MM.1S (cell line): ENCODE data around the gene RAB3B.
"Not testable (repeated sequence)": the region's sequence is repeated elsewhere in the genome, so short reads cannot be mapped to it uniquely, and the experiment has no call there.

Experiments
- DNase-seq: peaks from one replicate; pipeline ENCODE4 v3.0.0-alpha.2; 2015
- H2AFZ ChIP-seq: fragments of 300-600 bp; sonication (generic); 2 replicates; pipeline ENCODE4 v1.6.0; 2016; ENCODE audit warnings: antibody characterized with exemption, low read length
- H3F3A ChIP-seq: fragments of 300-600 bp; sonication (generic); 2 replicates; pipeline ENCODE4 v1.6.1; 2016; ENCODE audit warnings: mild to moderate bottlenecking, antibody characterized with exemption, low read length, moderate library complexity, mixed read lengths; ENCODE audit not compliant: insufficient read depth
- H3K27ac ChIP-seq: fragments of 300-600 bp; sonication (generic); 2 replicates; pipeline ENCODE4 v1.5.1; 2016; ENCODE audit warnings: mild to moderate bottlenecking, low read length
- H3K27me3 ChIP-seq: fragments of 300-600 bp; sonication (generic); replicated peaks from 2 replicates; pipeline ENCODE4 v1.6.0; 2016; ENCODE audit warnings: low read length; ENCODE audit not compliant: insufficient read depth
- H3K36me3 ChIP-seq: fragments of 300-600 bp; sonication (generic); replicated peaks from 2 replicates; pipeline ENCODE4 v1.6.1; 2016; ENCODE audit warnings: mild to moderate bottlenecking, low read length, mixed read lengths; ENCODE audit not compliant: insufficient read depth
- H3K4me1 ChIP-seq: fragments of 300-600 bp; sonication (generic); 2 replicates; pipeline ENCODE4 v1.6.1; 2016; ENCODE audit warnings: low read length, mixed read lengths
- H3K4me2 ChIP-seq: fragments of 300-600 bp; sonication (generic); 2 replicates; pipeline ENCODE4 v1.6.0; 2016; ENCODE audit warnings: low read depth, low read length
- H3K4me3 ChIP-seq: fragments of 300-600 bp; sonication (generic); 2 replicates; pipeline ENCODE4 v1.5.1; 2016; ENCODE audit warnings: low read length, mixed read lengths
- H3K79me2 ChIP-seq: fragments of 300-600 bp; sonication (generic); 2 replicates; pipeline ENCODE4 v1.6.1; 2016; ENCODE audit warnings: mixed run types, low read length, mixed read lengths
- H3K9ac ChIP-seq: fragments of 300-600 bp; sonication (generic); 2 replicates; pipeline ENCODE4 v1.6.1; 2016; ENCODE audit warnings: low read length, mixed read lengths
- H3K9me2 ChIP-seq: fragments of 300-600 bp; sonication (generic); replicated peaks from 2 replicates; pipeline ENCODE4 v1.6.1; 2016; ENCODE audit warnings: mild to moderate bottlenecking, low read length, mixed read lengths; ENCODE audit not compliant: insufficient read depth
- H3K9me3 ChIP-seq: fragments of 300-600 bp; sonication (generic); replicated peaks from 2 replicates; pipeline ENCODE4 v1.6.1; 2016; ENCODE audit warnings: mild to moderate bottlenecking, low read length, mixed read lengths; ENCODE audit not compliant: insufficient read depth
- H4K20me1 ChIP-seq: fragments of 300-600 bp; sonication (generic); 2 replicates; pipeline ENCODE4 v1.6.1; 2016; ENCODE audit warnings: mild to moderate bottlenecking, low read length, moderate library complexity, mixed read lengths; ENCODE audit not compliant: insufficient read depth
- CTCF ChIP-seq: fragments of 300-600 bp; sonication (generic); IDR thresholded peaks from 2 replicates; pipeline ENCODE4 v1.5.1; 2016; ENCODE audit warnings: antibody characterized with exemption, low read length, mixed read lengths
- EZH2 ChIP-seq: fragments of 300-600 bp; sonication (generic); optimal IDR thresholded peaks from 2 replicates; pipeline ENCODE3; 2017; ENCODE audit warnings: low read depth, mild to moderate bottlenecking, antibody characterized with exemption, low read length, mixed read lengths
- EZH2phosphoT487 ChIP-seq: fragments of 300-600 bp; sonication (generic); IDR thresholded peaks from 2 replicates; pipeline ENCODE4 v1.6.1; 2018; ENCODE audit warnings: antibody characterized with exemption, low read length

The RAB3B gene

GRCh38 chr1:52022133-52022532 lies 31.6 kb upstream of the RAB3B start:
- Histone ChIP-seq H3K4me2 (no peak overlapping the region), H3K36me3 (no peaks in the 10 kb centered on the region)
- no peak for DNase-seq

GRCh38 chr1:52008071-52008809 lies 17.7 kb upstream of the RAB3B start:
- Histone ChIP-seq H3K27ac (no peak overlapping the region), H3K4me1 (no peaks in the 10 kb centered on the region), H3K9me3 (no peaks in the 10 kb centered on the region), H3K4me3 (no peak overlapping the region), H2AFZ (no peak overlapping the region), H3K27me3 (no peaks in the 10 kb centered on the region), H3K79me2 (no peaks in the 10 kb centered on the region), H3K4me2 (no peak overlapping the region), H3F3A (no peaks in the 10 kb centered on the region), H3K9me2 (no peaks in the 10 kb centered on the region), H3K36me3 (no peaks in the 10 kb centered on the region), H4K20me1 (no peaks in the 10 kb centered on the region), H3K9ac (no peak overlapping the region)
- TF ChIP-seq CTCF (no peak), EZH2 (no peak), EZH2phosphoT487 (no peak)
- no peak for DNase-seq

More at GRCh38 chr1:52022133-52022532, 31.6 kb upstream of the RAB3B start:
- Histone ChIP-seq H3K27me3 (no peaks in the 10 kb centered on the region), H3K9ac (no peak overlapping the region), H3K4me3 (no peak overlapping the region), H3K9me3 (no peaks in the 10 kb centered on the region), H4K20me1 (no peaks in the 10 kb centered on the region), H3K9me2 (no peaks in the 10 kb centered on the region), H2AFZ (no peak overlapping the region), H3K27ac (no peak overlapping the region), H3K79me2 (no peaks in the 10 kb centered on the region), H3K4me1 (no peaks in the 10 kb centered on the region), H3F3A (no peaks in the 10 kb centered on the region)
- TF ChIP-seq CTCF = no peak
- TF ChIP-seq EZH2phosphoT487 = no peak
- TF ChIP-seq EZH2 = no peak

DNA sequence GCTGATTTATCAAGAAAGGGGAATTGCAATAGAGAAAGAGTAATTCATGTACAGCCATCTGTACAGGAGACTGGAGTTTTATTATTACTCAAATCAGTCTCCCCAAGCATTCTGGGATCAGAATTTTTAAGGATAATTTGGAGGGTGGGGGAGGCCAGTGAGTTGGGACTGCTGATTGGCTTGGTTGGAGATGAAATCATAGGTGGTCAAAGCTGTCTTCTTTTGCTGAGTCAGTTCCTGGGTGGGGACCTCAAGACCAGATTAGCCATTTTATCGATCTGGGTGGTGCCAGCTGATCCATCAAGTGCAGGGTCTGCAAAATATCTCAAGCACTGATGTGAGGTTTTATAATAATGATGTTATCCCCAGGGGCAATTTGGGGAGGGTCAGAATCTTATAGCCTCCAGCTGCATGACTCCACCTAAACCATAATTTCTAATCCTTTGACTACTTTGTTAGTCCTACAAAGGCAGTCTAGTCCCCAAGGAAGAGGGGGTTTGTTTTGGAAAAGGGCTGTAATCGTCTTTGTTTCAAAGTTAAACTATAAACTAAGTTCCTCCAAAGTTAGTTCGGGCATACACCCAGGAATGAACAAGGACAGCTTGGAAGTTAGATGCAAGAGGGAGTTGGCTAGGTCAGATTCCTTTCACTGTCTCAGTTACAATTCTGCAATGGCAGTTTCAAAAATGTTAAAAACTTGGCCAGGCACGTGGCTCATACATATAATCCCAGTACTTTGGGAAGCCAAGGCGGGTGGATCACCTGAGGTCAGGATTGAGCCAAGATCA lies 16.9 kb upstream of the RAB3B start:
- Histone ChIP-seq H3F3A (no peaks in the 10 kb centered on the region), H4K20me1 (no peaks in the 10 kb centered on the region), H3K9me2 (no peaks in the 10 kb centered on the region), H3K27ac (no peak overlapping the region), H3K4me1 (no peaks in the 10 kb centered on the region), H3K36me3 (no peaks in the 10 kb centered on the region), H3K4me2 (no peak overlapping the region), H3K9ac (no peak overlapping the region), H3K27me3 (no peaks in the 10 kb centered on the region), H3K4me3 (no peak overlapping the region), H3K79me2 (no peaks in the 10 kb centered on the region), H2AFZ (no peak overlapping the region), H3K9me3 (no peaks in the 10 kb centered on the region)
- TF ChIP-seq EZH2 (no peak), EZH2phosphoT487 (no peak), CTCF (no peak)
- DNase-seq = no peak

- H3K79me2 ChIP-seq, H3F3A ChIP-seq, DNase-seq, H3K4me2 ChIP-seq, H3K27ac ChIP-seq, H3K9me2 ChIP-seq, H2AFZ ChIP-seq, H3K36me3 ChIP-seq, H3K9me3 ChIP-seq, H3K4me1 ChIP-seq, H3K9ac ChIP-seq, H4K20me1 ChIP-seq, H3K4me3 ChIP-seq, H3K27me3 ChIP-seq: not testable (repeated sequence)
Measured at GRCh38 chr1:52006081-52006553, 15.6 kb upstream of the RAB3B start.

GRCh38 chr1:52005548-52005947 lies 15.0 kb upstream of the RAB3B start:
- H3F3A ChIP-seq, H3K27ac ChIP-seq, H3K9me3 ChIP-seq, H4K20me1 ChIP-seq, H3K9ac ChIP-seq, H3K36me3 ChIP-seq, H3K79me2 ChIP-seq, DNase-seq, H2AFZ ChIP-seq, H3K4me2 ChIP-seq, H3K27me3 ChIP-seq, H3K4me3 ChIP-seq, H3K4me1 ChIP-seq, H3K9me2 ChIP-seq: not testable (repeated sequence)
